ENCODE data around the gene TPRN.

Gene TPRN

DNA sequence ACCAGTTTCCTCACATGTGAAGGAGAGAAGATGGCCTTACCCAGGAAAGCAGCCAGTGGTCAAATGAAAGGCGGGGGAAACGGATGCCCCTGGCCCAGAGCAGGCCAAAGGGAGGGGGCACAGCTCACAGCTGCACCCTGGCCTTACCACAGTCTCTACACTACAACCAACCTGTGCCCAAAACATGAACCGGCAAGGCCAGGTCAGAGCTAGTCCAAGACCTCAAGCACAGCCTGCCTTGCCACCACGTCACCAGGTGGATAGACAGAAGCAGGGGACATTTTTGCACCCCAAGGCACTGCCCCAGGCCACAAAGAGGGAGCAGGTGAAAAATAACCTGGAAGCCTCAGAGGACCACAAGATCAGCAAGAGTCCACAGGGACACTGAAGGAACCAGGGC lies 57.1 kb downstream of the TPRN start:
- DNase-seq (ENCODE audit: low read depth, low spot score), result no peak

DNA sequence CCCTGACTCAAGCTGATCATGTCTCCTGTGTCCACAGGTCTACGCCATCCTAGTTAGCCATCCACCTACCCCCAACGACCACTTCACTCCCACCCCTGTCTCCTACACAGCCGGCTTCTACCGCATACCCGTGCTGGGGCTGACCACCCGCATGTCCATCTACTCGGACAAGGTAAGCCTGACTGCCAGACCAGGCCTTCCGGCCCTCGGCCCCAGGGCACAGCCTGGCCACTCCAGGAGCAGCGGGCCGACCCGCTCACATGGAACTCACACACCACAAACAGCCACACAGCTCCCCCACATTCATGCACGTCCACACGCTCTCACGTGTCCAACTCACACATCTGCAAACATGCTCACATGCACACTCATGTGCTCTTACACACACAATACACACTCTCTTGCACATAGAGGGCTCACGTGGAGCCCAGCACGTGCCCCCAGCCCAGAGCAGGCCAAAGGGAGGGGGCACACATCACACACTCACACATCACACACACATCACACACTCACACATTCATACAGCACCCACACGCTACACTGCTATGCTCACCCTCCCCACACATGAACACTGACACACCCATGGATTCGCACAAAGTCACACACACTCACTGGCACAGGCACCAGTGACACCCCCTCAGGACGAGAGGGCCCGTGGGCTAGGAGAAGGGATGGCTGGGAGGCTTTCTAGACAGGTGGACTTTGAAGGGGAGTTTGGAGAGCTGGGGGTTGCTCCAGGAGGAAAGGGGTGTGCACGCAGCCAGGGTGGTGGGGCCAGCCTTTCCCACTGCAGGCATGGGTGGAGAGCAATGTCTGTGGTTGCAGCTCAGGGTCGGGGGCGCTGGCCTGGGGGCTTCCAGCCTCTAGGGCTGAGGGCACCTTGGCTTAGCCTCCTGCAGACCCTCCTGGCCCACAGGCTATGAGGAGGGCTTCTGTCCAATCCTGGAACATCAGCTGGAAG lies 58.3 kb downstream of the TPRN start:
- no peak for DNase-seq (ENCODE audit: low read depth, low spot score)

Data from activated CD4-positive, CD25-positive, alpha-beta regulatory T cell treated with anti-CD3 and anti-CD28 coated beads, Interleukin-2, amount 50 U/mL, for 16 hours (primary cell).